SK-N-SH (cell line): ENCODE measurements around the gene AMER1.

Experiments
- EP300 ChIP-seq, 2 experiments: IDR thresholded peaks; 2 replicates each; pipeline versions ENCODE4 v1.4.0 to v1.6.1; 2012; ENCODE audit warnings: borderline replicate concordance in 1 of 2, low read depth in 1 of 2, low read length in 1 of 2
- POLR2AphosphoS5 ChIP-seq: IDR thresholded peaks from 2 replicates; pipeline ENCODE4 v1.6.1; 2012; ENCODE audit warnings: low read depth, low read length
- RCOR1 ChIP-seq: fragments of 150-350 bp; IDR thresholded peaks from 2 replicates; pipeline ENCODE4 v1.6.1; 2017; ENCODE audit warnings: antibody characterized with exemption, low read length
- RFX5 ChIP-seq: IDR thresholded peaks from 2 replicates; pipeline ENCODE4 v1.6.1; 2012; ENCODE audit warnings: mild to moderate bottlenecking, improper control_type of control experiment, low read length
- SMC3 ChIP-seq: IDR thresholded peaks from 2 replicates; pipeline ENCODE4 v1.6.1; 2012; ENCODE audit warnings: low read depth, low read length, improper control_type of control experiment
- TCF12 ChIP-seq: IDR thresholded peaks from 2 replicates; pipeline ENCODE4 v1.4.0; 2012
- YY1 ChIP-seq: IDR thresholded peaks from 2 replicates; pipeline ENCODE4 v1.4.0; 2012; ENCODE audit warnings: low read depth, mild to moderate bottlenecking
- TF ChIP-seq, protein P1 (sequence below): fragments of 200-600 bp; sonication (generic); IDR thresholded peaks from 2 replicates; pipeline ENCODE4 v1.6.1; 2017; ENCODE audit warnings: antibody characterized with exemption, mild to moderate bottlenecking, moderate library complexity

DNA sequence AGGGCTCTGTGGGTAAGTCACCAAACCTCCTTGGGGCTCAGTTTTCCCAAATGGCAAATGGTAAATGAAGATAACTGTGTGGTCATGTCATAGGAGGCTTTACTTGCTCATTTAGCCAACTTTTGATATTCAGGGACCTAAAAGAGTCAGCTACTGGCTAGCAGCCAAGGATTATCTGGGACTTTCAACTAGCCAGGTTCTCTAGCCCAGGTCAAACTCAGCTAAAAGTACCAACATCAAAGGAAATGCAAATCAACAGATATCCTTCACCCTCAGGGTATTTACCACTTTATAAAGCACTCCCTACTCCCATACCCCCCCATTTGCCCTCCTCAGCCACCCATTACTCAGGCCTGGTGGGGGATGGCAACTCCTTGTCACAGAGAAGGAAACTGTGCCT, 7.5 kb downstream of the AMER1 start:
- TF ChIP-seq TCF12 (no peak), SMC3 (no peak), RFX5 (no peak), YY1 (no peak), POLR2AphosphoS5 (no peak), RCOR1 (no peak), EP300 (IDR thresholded peaks at IDR 0.05; ENCODE audit: borderline replicate concordance in 1 of 2, low read depth in 1 of 2, low read length in 1 of 2) (no peak)
- TF ChIP-seq, protein P1, sequence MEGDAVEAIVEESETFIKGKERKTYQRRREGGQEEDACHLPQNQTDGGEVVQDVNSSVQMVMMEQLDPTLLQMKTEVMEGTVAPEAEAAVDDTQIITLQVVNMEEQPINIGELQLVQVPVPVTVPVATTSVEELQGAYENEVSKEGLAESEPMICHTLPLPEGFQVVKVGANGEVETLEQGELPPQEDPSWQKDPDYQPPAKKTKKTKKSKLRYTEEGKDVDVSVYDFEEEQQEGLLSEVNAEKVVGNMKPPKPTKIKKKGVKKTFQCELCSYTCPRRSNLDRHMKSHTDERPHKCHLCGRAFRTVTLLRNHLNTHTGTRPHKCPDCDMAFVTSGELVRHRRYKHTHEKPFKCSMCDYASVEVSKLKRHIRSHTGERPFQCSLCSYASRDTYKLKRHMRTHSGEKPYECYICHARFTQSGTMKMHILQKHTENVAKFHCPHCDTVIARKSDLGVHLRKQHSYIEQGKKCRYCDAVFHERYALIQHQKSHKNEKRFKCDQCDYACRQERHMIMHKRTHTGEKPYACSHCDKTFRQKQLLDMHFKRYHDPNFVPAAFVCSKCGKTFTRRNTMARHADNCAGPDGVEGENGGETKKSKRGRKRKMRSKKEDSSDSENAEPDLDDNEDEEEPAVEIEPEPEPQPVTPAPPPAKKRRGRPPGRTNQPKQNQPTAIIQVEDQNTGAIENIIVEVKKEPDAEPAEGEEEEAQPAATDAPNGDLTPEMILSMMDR = no peak
